ENCODE data around the gene ALDH18A1.

Gene ALDH18A1

DNA sequence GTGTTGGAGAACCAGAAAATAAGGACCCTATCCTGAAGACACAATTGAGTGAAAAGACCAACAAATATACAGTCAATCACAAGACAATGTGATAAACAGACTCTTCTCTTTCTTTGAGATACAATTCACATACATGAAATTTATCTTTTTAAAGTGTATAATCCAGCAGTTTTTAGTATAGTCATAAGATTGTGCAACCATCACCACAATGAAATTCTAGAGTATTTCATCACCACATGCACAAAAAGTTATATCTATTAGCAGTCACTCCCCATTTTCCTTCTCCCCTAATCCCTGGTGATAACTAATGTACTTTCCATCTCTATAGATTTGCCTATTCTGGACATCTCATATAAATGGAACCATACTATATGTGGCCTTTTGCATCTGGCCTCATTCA is 87.1 kb downstream of the ALDH18A1 start:
- TF ChIP-seq, protein P1, sequence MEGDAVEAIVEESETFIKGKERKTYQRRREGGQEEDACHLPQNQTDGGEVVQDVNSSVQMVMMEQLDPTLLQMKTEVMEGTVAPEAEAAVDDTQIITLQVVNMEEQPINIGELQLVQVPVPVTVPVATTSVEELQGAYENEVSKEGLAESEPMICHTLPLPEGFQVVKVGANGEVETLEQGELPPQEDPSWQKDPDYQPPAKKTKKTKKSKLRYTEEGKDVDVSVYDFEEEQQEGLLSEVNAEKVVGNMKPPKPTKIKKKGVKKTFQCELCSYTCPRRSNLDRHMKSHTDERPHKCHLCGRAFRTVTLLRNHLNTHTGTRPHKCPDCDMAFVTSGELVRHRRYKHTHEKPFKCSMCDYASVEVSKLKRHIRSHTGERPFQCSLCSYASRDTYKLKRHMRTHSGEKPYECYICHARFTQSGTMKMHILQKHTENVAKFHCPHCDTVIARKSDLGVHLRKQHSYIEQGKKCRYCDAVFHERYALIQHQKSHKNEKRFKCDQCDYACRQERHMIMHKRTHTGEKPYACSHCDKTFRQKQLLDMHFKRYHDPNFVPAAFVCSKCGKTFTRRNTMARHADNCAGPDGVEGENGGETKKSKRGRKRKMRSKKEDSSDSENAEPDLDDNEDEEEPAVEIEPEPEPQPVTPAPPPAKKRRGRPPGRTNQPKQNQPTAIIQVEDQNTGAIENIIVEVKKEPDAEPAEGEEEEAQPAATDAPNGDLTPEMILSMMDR (IDR thresholded peaks at IDR 0.05; ENCODE audit: low read depth, low read length), result no peak
- in situ Hi-C loops (cut with HindIII; ENCODE audit: low sequenced_read_pairs), result no loop called here
- no peak overlapping the region for H3K4me3 ChIP-seq (ENCODE audit: low read depth, low read length)
- DNase-seq (ENCODE audit: low read depth, low spot score), result no peak

DNA sequence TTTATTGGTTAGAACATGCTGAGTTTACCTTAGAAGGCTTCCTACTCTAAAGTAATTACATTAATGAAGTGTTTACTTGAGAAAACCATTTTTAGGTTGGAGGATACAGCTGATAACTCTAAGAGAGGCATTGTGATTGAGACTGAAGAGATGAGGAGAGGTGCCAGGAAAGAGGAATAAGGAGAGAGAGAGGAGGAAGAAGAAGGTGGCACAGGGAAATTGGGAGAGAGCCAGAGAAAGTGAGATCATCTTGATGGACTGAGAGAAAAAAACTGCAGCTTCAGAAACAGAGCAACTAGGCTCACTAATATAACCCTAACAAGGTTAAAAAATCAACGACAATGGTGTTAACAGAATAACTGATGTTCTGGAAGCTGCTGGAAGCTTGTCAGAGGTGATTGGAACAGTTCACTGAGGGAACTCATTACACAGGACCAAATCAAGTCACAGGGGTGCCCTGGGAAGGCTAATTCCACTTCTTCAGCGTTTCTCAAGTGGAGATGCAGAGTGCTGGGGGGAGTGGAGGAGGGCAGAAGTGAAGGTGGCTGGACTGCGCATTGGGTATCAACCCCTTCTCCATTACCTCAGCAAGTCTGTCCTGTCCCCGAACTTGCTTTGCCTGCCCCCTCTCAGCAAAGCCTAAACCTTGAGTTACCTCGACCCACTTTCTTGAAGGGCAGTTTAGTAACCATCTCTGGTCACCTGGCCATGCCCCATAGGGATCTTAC is 88.4 kb downstream of the ALDH18A1 start:
- no peak for DNase-seq (ENCODE audit: low read depth, low spot score)
- in situ Hi-C loops (cut with HindIII; ENCODE audit: low sequenced_read_pairs), result no loop called here
- TF ChIP-seq, protein P1 (IDR thresholded peaks at IDR 0.05; ENCODE audit: low read depth, low read length), result no peak
- no peak overlapping the region for H3K4me3 ChIP-seq (ENCODE audit: low read depth, low read length)

DNA sequence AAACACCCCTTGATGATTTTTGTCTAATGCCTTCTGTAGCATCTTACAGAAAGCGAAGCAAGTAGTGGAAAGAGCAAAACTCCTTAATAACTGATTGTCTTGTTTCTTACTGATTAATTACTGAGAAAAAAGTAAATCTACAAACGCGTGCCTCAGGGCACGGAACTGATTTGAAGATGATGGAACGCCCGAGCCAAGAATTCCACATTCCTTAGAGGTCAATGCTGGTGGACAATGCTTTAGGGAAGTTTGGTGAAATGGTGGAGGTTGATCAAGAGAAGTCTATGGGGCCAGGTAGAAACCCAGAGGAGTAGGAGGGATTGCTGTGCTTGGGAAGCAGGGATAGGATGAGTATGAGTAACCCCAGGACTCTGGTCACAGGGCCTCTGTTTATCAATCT is 90.4 kb downstream of the ALDH18A1 start:
- in situ Hi-C loops (cut with HindIII; ENCODE audit: low sequenced_read_pairs), result no loop called here
- no peak for DNase-seq (ENCODE audit: low read depth, low spot score)
- H3K4me3 ChIP-seq (ENCODE audit: low read depth, low read length), result no peak overlapping the region
- TF ChIP-seq, protein P1 (IDR thresholded peaks at IDR 0.05; ENCODE audit: low read depth, low read length), result no peak

DNA sequence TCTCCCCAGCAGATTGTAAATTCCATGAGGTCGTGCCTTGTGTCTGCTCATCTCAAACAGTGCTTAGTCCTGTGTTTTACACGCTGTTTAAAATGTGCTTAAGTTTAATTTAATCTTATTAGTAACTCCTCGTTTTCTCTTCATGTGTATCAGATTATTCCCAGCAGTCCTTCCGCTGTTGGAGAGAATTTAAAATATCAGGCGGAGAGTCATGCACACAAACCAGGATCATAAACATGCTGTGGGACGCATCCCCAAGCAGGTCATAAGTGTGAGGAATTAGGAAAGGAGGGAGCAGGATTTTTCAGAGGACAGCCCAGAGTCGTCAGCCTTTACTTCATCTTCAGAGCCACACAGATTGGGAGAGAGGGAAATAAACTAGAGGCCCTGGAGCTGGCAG is 91.2 kb downstream of the ALDH18A1 start:
- no peak overlapping the region for H3K4me3 ChIP-seq (ENCODE audit: low read depth, low read length)
- TF ChIP-seq, protein P1 (IDR thresholded peaks at IDR 0.05; ENCODE audit: low read depth, low read length), result no peak
- in situ Hi-C loops (cut with HindIII; ENCODE audit: low sequenced_read_pairs), result no loop called here
- no peak for DNase-seq (ENCODE audit: low read depth, low spot score)

DNA sequence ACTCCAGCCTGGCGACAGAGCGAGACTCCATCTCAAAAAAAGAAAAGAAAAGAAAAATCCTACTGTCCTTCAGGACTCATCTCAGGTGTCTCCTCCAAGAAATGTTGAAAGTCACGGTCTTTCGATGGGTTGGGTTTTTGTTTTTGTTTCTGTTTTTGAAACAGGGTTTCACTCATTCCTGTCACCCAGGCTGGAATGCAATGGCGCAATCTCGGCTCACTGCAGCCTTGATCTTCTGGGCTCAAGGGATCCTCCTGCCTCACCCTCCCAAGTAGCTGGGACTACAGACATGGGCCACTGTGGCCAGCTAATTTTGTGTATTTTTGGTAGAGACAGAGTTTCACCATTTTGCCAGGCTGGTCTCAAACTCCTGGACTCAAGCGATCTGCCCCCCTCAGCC is 92.2 kb downstream of the ALDH18A1 start:
- in situ Hi-C loops (cut with HindIII; ENCODE audit: low sequenced_read_pairs), result no loop called here
- TF ChIP-seq, protein P1 (IDR thresholded peaks at IDR 0.05; ENCODE audit: low read depth, low read length), result no peak
- H3K4me3 ChIP-seq (ENCODE audit: low read depth, low read length), result no peak overlapping the region
- no peak for DNase-seq (ENCODE audit: low read depth, low spot score)

DNA sequence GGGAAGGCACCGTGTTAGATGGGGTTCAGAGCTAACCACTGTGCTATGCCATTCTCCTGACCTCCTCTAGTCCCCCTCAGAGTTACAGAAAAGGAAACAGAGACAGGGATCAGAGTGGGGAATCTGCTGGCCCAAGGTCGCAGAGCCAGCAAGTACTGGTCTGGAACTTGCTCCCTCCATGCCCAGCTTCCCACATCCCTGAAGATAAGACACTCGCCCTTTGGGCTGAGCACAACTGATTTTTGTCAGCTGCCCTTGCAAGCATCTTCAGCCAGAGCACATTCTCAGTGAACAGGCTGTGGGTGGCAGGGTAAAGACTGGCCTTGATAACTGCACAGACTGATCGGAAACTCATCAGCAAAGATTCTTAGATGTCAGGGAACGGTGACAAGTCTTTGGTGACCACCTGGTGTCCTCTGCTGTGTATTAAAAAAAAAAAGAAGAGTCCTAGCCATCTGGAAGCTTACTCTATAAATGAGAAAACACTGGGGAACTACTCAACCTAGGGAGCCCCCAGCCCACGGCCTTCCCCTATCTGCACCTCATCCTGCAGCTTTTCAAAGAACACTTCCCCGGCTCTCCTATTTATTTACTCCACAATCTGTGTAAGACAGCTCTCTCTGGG is 94.1 kb downstream of the ALDH18A1 start:
- DNase-seq (ENCODE audit: low read depth, low spot score), result no peak
- TF ChIP-seq, protein P1 (IDR thresholded peaks at IDR 0.05; ENCODE audit: low read depth, low read length), result no peak
- no peak overlapping the region for H3K4me3 ChIP-seq (ENCODE audit: low read depth, low read length)
- in situ Hi-C loops (cut with HindIII; ENCODE audit: low sequenced_read_pairs), result no loop called here

Data from astrocyte of the spinal cord (primary cell).